Effector memory CD4-positive, alpha-beta T cell (primary cell): Measurements from ENCODE around the gene MDP1.

Experiments
- DNase-seq, 3 donors: peaks; one replicate each; pipeline ENCODE4 v3.0.0-alpha.2; 2020
- H3K27ac ChIP-seq: 2 replicates; pipeline ENCODE4 v1.7.0; 2013; ENCODE audit warnings: mild to moderate bottlenecking, low read length, moderate library complexity; ENCODE audit not compliant: insufficient read depth, poor library complexity, severe bottlenecking
- H3K27me3 ChIP-seq: replicated peaks from 2 replicates; pipeline ENCODE4 v1.7.0; 2013; ENCODE audit warnings: mild to moderate bottlenecking, low read length; ENCODE audit not compliant: insufficient read depth, control insufficient read depth, poor library complexity, severe bottlenecking
- H3K36me3 ChIP-seq: 2 replicates; pipeline ENCODE4 v1.7.0; 2013; ENCODE audit warnings: mild to moderate bottlenecking, low read length, moderate library complexity; ENCODE audit not compliant: control insufficient read depth, insufficient read depth
- H3K4me1 ChIP-seq: 2 replicates; pipeline ENCODE4 v1.7.0; 2013; ENCODE audit warnings: low read length, mild to moderate bottlenecking; ENCODE audit not compliant: control insufficient read depth, insufficient read depth, poor library complexity, severe bottlenecking
- H3K4me3 ChIP-seq: 2 replicates; pipeline ENCODE4 v1.7.0; 2013; ENCODE audit warnings: low read length, low read depth, mild to moderate bottlenecking; ENCODE audit not compliant: insufficient read depth, poor library complexity, severe bottlenecking
- H3K9me3 ChIP-seq: 2 replicates; pipeline ENCODE4 v1.7.0; 2013; ENCODE audit warnings: mild to moderate bottlenecking, low read length, moderate library complexity; ENCODE audit not compliant: control insufficient read depth

MDP1 gene

DNA sequence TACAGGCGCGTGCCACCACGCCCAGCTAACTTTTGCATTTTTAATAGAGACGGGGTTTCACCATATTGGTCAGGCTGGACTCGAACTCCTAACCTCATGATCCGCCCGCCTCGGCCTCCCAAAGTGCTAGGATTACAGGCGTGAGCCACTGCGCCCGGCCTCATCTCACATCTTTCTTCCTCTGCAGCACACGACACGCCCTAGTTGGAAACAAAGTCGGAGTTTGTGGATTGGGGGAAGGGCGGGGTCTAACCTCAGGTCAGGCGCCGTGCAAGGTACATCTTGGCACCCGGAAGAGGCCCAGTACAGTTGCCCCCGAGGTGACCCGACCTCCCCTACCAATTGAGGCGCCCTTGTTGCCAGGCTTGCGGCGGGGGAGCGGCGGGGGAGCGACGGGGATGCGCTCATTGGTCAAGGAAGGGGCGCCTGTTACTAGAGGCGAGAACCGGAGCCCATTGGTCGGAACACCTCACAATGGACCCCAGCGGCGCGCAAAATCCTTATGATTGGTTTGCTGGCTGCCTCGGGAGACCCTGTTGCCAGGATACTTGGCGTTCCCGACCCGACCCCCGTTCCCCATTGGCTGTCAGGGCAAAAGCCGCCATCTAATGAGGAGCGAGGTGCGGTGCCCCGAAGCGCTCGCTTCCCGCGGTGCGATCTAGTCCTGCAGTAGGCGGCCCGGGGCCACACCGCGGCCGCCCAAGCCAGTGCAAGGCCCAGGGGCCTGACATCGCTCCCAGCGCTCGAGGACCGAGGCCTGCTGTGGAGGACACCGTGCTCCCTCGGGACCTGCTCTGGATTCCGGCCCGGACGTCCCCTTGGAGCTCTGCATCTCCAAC lies 44.2 kb downstream of the MDP1 start, which contains the start of gene REC8:
REC8 (plus strand) TSS at position 659 of the 839 bp plus-strand sequence. CDS start 473 bp downstream, outside the sequence.
- Histone ChIP-seq H3K4me3 (peak within 1 kb of the TSS; percentile 18), H3K36me3 (peaks cover 11% of the 10 kb centered on the region), H3K27ac (peak within 1 kb of the TSS; percentile 49), H3K9me3 (no peaks in the 10 kb centered on the region), H3K4me1 (peaks cover 8% of the 10 kb centered on the region), H3K27me3 (no peaks in the 10 kb centered on the region)
- peak; percentile 60 to 72 (median 63) for DNase-seq

DNA sequence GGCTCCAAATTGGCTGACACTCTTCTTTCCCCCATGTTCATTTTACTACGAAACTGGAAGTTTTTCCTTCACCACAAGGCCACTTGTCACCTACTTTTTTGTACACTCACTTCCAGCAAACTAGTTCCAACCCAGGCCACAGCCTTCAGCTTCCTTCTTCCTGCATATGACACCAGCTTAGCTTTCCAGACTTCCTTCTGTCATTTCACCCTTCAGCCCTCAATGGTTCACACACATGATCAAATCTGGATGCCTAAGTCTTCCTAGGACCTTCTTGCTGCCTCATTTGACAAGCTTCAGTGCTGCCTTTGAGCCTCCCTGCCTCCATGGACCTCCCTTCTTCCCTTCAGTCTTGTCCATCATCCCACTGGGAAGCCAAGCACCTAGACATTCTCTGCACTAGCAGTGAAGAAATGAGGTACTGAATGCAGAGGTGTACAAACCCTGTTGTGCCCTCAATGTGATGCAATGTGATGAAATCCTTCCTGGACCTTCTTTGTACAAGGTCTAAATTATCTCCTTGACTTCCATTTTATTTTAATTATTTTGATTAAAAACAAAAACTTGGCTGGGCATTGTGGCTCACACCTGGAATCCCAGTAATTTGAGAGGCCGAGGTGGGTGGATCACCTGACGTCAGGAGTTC lies 48.3 kb downstream of the MDP1 start:
- no peak for DNase-seq
- peaks cover 43% of the 10 kb centered on the region for H3K36me3 ChIP-seq
- H3K4me3 ChIP-seq: no peak overlapping the region
- no peaks in the 10 kb centered on the region for H3K9me3 ChIP-seq
- H3K27ac ChIP-seq: no peak overlapping the region
- no peaks in the 10 kb centered on the region for H3K27me3 ChIP-seq
- peaks cover 22% of the 10 kb centered on the region for H3K4me1 ChIP-seq

DNA sequence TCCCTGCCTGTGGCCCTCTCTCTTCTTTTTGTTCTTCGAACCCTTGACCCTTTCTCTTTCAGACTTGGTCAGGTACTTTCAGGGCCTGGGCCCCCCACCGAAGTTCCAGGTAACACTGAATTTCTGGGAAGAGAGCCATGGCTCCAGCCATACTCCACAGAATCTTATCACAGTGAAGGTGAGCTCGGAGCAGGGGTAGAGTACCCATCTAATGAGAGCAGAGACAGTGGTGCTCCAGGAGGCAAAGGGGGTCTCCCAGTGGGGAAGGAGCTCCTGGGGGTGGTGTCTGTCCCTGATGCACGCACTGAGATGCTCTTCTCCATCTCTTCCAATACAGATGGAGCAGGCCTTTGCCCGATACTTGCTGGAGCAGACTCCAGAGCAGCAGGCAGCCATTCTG lies 50.1 kb downstream of the MDP1 start:
- H3K36me3 ChIP-seq: peaks cover 43% of the 10 kb centered on the region

DNA sequence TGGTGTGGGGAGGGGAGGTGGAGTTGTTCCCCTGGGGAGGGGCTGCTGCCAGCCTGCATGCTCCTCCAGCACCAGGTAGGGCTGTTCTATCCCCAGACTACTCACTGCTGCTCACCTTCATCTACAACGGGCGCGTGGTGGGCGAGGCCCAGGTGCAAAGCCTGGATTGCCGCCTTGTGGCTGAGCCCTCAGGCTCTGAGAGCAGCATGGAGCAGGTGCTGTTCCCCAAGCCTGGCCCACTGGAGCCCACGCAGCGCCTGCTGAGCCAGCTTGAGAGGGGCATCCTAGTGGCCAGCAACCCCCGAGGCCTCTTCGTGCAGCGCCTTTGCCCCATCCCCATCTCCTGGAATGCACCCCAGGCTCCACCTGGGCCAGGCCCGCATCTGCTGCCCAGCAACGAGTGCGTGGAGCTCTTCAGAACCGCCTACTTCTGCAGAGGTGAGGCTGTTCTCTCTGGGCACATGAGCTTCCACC lies 51.3 kb downstream of the MDP1 start:
- H3K27me3 ChIP-seq: no peaks in the 10 kb centered on the region
- peaks cover 54% of the 10 kb centered on the region for H3K36me3 ChIP-seq
- H3K9me3 ChIP-seq: no peaks in the 10 kb centered on the region
- no peak overlapping the region for H3K27ac ChIP-seq
- DNase-seq: no peak
- H3K4me3 ChIP-seq: no peak overlapping the region
- peaks cover 24% of the 10 kb centered on the region for H3K4me1 ChIP-seq

More for the DNA sequence above, 50.1 kb downstream of the MDP1 start:
- no peaks in the 10 kb centered on the region for H3K9me3 ChIP-seq
- no peak overlapping the region for H3K4me3 ChIP-seq
- peaks cover 23% of the 10 kb centered on the region for H3K4me1 ChIP-seq
- DNase-seq: no peak
- no peak overlapping the region for H3K27ac ChIP-seq
- H3K27me3 ChIP-seq: no peaks in the 10 kb centered on the region
